GM12878 (cell line): ENCODE results near the gene CFAP74.

ENCODE experiments used
- BHLHE40 ChIP-seq, 2 experiments: fragments of 450-650 bp in 1 of 2; IDR thresholded peaks; 2 replicates each; pipeline ENCODE4 v1.6.1; 2011 to 2017; ENCODE audit warnings: low read depth in 2 of 2, borderline replicate concordance in 1 of 2, improper control_type of control experiment in 1 of 2, low read length in 1 of 2, mild to moderate bottlenecking in 1 of 2
- CREB1 ChIP-seq: IDR thresholded peaks from 2 replicates; pipeline ENCODE4 v1.6.1; 2012; ENCODE audit warnings: low read depth, mild to moderate bottlenecking, inconsistent platforms
- CTCF ChIP-seq, 3 experiments: IDR thresholded peaks in 2 of 3; conservative IDR thresholded peaks in 1 of 3; 2 replicates each; pipeline ENCODE4 v1.5.1; 2011; ENCODE audit warnings: low read depth in 3 of 3, low read length in 3 of 3, mild to moderate bottlenecking in 3 of 3, control low read depth in 2 of 3, moderate library complexity in 2 of 3, inconsistent platforms in 1 of 3, mixed read lengths in 1 of 3; ENCODE audit not compliant: control insufficient read depth in 2 of 3, insufficient read depth in 1 of 3; ENCODE audit errors: extremely low read depth in 1 of 3
- GABPA ChIP-seq: IDR thresholded peaks from 2 replicates; pipeline ENCODE4 v1.6.1; 2014; ENCODE audit warnings: antibody characterized with exemption, low read depth, mild to moderate bottlenecking, inconsistent platforms
- NFIC ChIP-seq: IDR thresholded peaks from 2 replicates; pipeline ENCODE4 v1.6.1; 2012; ENCODE audit warnings: low read depth, mild to moderate bottlenecking, inconsistent platforms, low read length, moderate library complexity
- POLR2A ChIP-seq: IDR thresholded peaks from 2 replicates; pipeline ENCODE4 v1.6.1; 2011; ENCODE audit warnings: low read depth, mild to moderate bottlenecking, low read length
- TCF12 ChIP-seq: IDR thresholded peaks from 2 replicates; pipeline ENCODE4 v1.6.1; 2011; ENCODE audit warnings: low read depth, mild to moderate bottlenecking, low read length
- ZBTB33 ChIP-seq: fragments of 450-650 bp; IDR thresholded peaks from 2 replicates; pipeline ENCODE4 v1.6.1; 2017; ENCODE audit warnings: mild to moderate bottlenecking
- ZNF384 ChIP-seq: IDR thresholded peaks from 2 replicates; pipeline ENCODE4 v1.6.1; 2012; ENCODE audit warnings: low read depth, mild to moderate bottlenecking, low read length, improper control_type of control experiment, borderline replicate concordance
- TF ChIP-seq, protein P1 (sequence below): fragments of 450-650 bp; IDR thresholded peaks from 2 replicates; pipeline ENCODE4 v1.6.1; 2017; ENCODE audit warnings: low read depth, mild to moderate bottlenecking, moderate library complexity
- TF ChIP-seq, protein P2 (sequence below): fragments of 450-650 bp; IDR thresholded peaks from 2 replicates; pipeline ENCODE4 v1.6.1; 2018; ENCODE audit warnings: borderline replicate concordance, mild to moderate bottlenecking; ENCODE audit not compliant: partially characterized antibody

DNA sequence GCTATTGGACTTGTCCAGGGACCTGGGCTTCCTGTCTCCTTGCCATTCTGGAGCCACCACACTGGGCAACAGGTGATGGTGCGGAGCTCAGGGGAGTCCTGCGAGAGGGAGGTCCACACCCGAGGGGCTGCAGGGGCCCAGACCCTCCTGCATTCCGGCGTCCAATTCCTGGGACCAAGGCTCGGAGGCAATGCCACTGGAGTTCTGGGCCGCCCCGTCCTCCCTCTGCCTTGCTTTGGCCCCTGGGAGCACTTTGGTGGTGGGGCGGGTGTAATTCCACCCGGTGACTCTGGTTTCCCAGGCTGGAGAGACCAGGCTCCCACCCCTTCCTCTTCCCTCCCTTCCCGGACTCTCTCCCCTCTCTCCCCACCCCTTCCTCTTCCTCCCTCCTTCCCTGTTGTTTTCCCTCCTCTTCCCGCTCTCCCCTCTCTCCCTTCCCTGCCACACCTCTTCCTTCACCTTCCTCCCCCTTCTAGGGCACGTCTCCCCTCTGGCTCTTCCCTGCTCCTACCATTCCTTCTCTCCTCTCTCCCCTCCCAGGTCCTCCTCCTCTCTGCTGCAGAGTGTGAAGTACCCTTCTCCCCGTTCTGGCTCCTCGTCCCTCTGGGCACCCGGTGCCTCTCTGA lies 48.6 kb upstream of the CFAP74 start:
- TF ChIP-seq POLR2A (no peak), CTCF (IDR thresholded peaks at IDR 0.05 in 2 of 3, conservative IDR thresholded peaks at IDR 0.05 in 1 of 3; ENCODE audit: control insufficient read depth in 2 of 3, extremely low read depth in 1 of 3, insufficient read depth in 1 of 3, low read depth in 3 of 3, low read length in 3 of 3) (no peak), GABPA (no peak), ZBTB33 (no peak), CREB1 (no peak), TCF12 (no peak), BHLHE40 (IDR thresholded peaks at IDR 0.05; ENCODE audit: borderline replicate concordance in 1 of 2, low read depth in 2 of 2, low read length in 1 of 2) (no peak), NFIC (no peak), ZNF384 (no peak)
- TF ChIP-seq, protein P1, sequence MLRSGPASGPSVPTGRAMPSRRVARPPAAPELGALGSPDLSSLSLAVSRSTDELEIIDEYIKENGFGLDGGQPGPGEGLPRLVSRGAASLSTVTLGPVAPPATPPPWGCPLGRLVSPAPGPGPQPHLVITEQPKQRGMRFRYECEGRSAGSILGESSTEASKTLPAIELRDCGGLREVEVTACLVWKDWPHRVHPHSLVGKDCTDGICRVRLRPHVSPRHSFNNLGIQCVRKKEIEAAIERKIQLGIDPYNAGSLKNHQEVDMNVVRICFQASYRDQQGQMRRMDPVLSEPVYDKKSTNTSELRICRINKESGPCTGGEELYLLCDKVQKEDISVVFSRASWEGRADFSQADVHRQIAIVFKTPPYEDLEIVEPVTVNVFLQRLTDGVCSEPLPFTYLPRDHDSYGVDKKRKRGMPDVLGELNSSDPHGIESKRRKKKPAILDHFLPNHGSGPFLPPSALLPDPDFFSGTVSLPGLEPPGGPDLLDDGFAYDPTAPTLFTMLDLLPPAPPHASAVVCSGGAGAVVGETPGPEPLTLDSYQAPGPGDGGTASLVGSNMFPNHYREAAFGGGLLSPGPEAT: no peak
- TF ChIP-seq, protein P2, sequence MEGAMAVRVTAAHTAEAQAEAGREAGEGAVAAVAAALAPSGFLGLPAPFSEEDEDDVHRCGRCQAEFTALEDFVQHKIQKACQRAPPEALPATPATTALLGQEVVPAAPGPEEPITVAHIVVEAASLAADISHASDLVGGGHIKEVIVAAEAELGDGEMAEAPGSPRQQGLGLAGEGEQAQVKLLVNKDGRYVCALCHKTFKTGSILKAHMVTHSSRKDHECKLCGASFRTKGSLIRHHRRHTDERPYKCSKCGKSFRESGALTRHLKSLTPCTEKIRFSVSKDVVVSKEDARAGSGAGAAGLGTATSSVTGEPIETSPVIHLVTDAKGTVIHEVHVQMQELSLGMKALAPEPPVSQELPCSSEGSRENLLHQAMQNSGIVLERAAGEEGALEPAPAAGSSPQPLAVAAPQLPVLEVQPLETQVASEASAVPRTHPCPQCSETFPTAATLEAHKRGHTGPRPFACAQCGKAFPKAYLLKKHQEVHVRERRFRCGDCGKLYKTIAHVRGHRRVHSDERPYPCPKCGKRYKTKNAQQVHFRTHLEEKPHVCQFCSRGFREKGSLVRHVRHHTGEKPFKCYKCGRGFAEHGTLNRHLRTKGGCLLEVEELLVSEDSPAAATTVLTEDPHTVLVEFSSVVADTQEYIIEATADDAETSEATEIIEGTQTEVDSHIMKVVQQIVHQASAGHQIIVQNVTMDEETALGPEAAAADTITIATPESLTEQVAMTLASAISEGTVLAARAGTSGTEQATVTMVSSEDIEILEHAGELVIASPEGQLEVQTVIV: no peak
